A673 (cell line): ENCODE data around the gene MYO7B. TPM values are rescaled to one million over a fixed set of nuclear protein-coding genes. Genes with fewer than 3 reads are reported as not detected.

ENCODE experiments used
- BruUV-seq: library from RNA; stranded (reverse); fragments of 400-500 nt; replicated peaks from 2 replicates; lab custom pipeline; 2021; lab: Mats Ljungman, UMichigan
- CTCF ChIA-PET: fragments of 300-600 bp; sonication (Branson Sonifier 250); formaldehyde crosslinking; loops from one replicate; lab custom pipeline; 2022; ENCODE audit warnings: antibody characterized with exemption; lab: Charles Lee
- POLR2A ChIA-PET: fragments of 300-600 bp; sonication (Branson Sonifier 250); formaldehyde crosslinking; loops from one replicate; lab custom pipeline; 2022; ENCODE audit warnings: antibody characterized with exemption; ENCODE audit not compliant: low non-redundant PET; lab: Charles Lee
- DNase-seq: peaks from one replicate; pipeline ENCODE4 v3.0.0-alpha.2; 2015; ENCODE audit warnings: low spot score
- H3K27ac ChIP-seq: fragments of 200-600 bp; sonication (generic); 2 replicates; pipeline ENCODE4 v1.5.1; 2016; ENCODE audit warnings: mixed run types, low read depth, mild to moderate bottlenecking, mixed read lengths, antibody characterized with exemption, low read length; ENCODE audit not compliant: poor library complexity, severe bottlenecking
- H3K27me3 ChIP-seq: fragments of 200-600 bp; sonication (generic); replicated peaks from 2 replicates; pipeline ENCODE4 v1.6.1; 2017; ENCODE audit warnings: mixed run types, low read depth, mild to moderate bottlenecking, mixed read lengths, antibody characterized with exemption, low read length; ENCODE audit not compliant: insufficient read depth, poor library complexity
- H3K36me3 ChIP-seq: fragments of 200-600 bp; sonication (generic); 2 replicates; pipeline ENCODE4 v1.6.1; 2016; ENCODE audit warnings: mixed run types, mild to moderate bottlenecking, mixed read lengths, antibody characterized with exemption, low read length; ENCODE audit not compliant: insufficient read depth, poor library complexity, severe bottlenecking
- H3K4me1 ChIP-seq: fragments of 200-600 bp; sonication (generic); 2 replicates; pipeline ENCODE4 v1.6.1; 2017; ENCODE audit warnings: mixed run types, mild to moderate bottlenecking, mixed read lengths, antibody characterized with exemption, low read length; ENCODE audit not compliant: insufficient read depth, poor library complexity, severe bottlenecking
- H3K4me3 ChIP-seq: fragments of 200-600 bp; sonication (generic); 2 replicates; pipeline ENCODE4 v1.5.1; 2016; ENCODE audit warnings: low read depth, mixed run types, mild to moderate bottlenecking, mixed read lengths, low read length; ENCODE audit not compliant: poor library complexity, severe bottlenecking
- H3K9me3 ChIP-seq: fragments of 200-600 bp; sonication (generic); 2 replicates; pipeline ENCODE4 v1.6.1; 2016; ENCODE audit warnings: mixed run types, low read depth, mild to moderate bottlenecking, mixed read lengths, antibody characterized with exemption, low read length; ENCODE audit not compliant: poor library complexity, severe bottlenecking
- CTCF ChIP-seq: fragments of 300-800, 200-600 bp; sonication (generic); conservative IDR thresholded peaks from 2 replicates; pipeline ENCODE4 v1.5.1; 2017; ENCODE audit warnings: low read depth, mild to moderate bottlenecking, antibody characterized with exemption, low read length, moderate library complexity, mixed read lengths
- EZH2 ChIP-seq: fragments of 200-600 bp; sonication (generic); IDR thresholded peaks from 2 replicates; pipeline ENCODE4 v1.6.1; 2017; ENCODE audit warnings: borderline replicate concordance, low read depth, mild to moderate bottlenecking, mixed read lengths, antibody characterized with exemption, low read length; ENCODE audit not compliant: poor library complexity, severe bottlenecking
- intact Hi-C: fragments of 100-400 bp; cut with micrococcal nuclease; formaldehyde crosslinking; loops from one replicate; pipeline ENCODE4 v1.10.0; 2022; ENCODE audit not compliant: unreplicated experiment
- total RNA-seq: library from RNA; stranded (reverse); gene quantifications from 2 replicates; pipeline ENCODE4 v1.2.3, GENCODE V29; 2021

Gene MYO7B
- total RNA-seq, 1 experiment from 2014 or later, result 0.24 TPM

GRCh38 chr2:127552846-127553245 is 17.4 kb downstream of the MYO7B start:
- ChIA-PET POLR2A (no interaction called here), CTCF (no interaction called here)
- Histone ChIP-seq H3K27me3 (peaks cover 27% of the 10 kb centered on the region), H3K4me3 (no peak overlapping the region), H3K4me1 (no peaks in the 10 kb centered on the region), H3K27ac (no peak overlapping the region), H3K36me3 (no peaks in the 10 kb centered on the region), H3K9me3 (no peaks in the 10 kb centered on the region)
- intact Hi-C loops, result no loop called here
- TF ChIP-seq CTCF (no peak), EZH2 (no peak)
- DNase-seq, result no peak
- no TSS peak for BruUV-seq

GRCh38 chr2:127558911-127559310 is 23.4 kb downstream of the MYO7B start:
- CTCF ChIA-PET, result no interaction called here
- Histone ChIP-seq H3K27me3 (peaks cover 15% of the 10 kb centered on the region), H3K27ac (no peak overlapping the region), H3K36me3 (no peaks in the 10 kb centered on the region), H3K9me3 (no peaks in the 10 kb centered on the region), H3K4me3 (no peak overlapping the region), H3K4me1 (no peaks in the 10 kb centered on the region)
- TF ChIP-seq CTCF (no peak), EZH2 (no peak)
- POLR2A ChIA-PET, result no interaction called here
- intact Hi-C loops, result no loop called here
- DNase-seq, result no peak
- no TSS peak for BruUV-seq

GRCh38 chr2:127559454-127559853 is 24.0 kb downstream of the MYO7B start:
- no peak overlapping the region for H3K27ac ChIP-seq
- CTCF ChIA-PET, result no interaction called here

More at GRCh38 chr2:127559454-127559853, 24.0 kb downstream of the MYO7B start:
- intact Hi-C loops, result no loop called here
- no peak for DNase-seq
- Histone ChIP-seq H3K4me1 (no peaks in the 10 kb centered on the region), H3K9me3 (no peaks in the 10 kb centered on the region), H3K36me3 (no peaks in the 10 kb centered on the region), H3K4me3 (no peak overlapping the region), H3K27me3 (peaks cover 15% of the 10 kb centered on the region)
- BruUV-seq, result no TSS peak
- POLR2A ChIA-PET, result no interaction called here
- no peak for TF ChIP-seq CTCF
- TF ChIP-seq EZH2, result no peak
